KMS-11 (cell line): ENCODE data around the gene ONECUT3.

ENCODE experiments used
- H2AFZ ChIP-seq: fragments of 200-600 bp; sonication (generic); 2 replicates; pipeline ENCODE4 v1.6.1; 2016; ENCODE audit warnings: antibody characterized with exemption, mixed run types, low read depth
- H3K27ac ChIP-seq: fragments of 200-600 bp; sonication (generic); 2 replicates; pipeline ENCODE4 v1.6.1; 2016; ENCODE audit warnings: mild to moderate bottlenecking, mixed run types
- H3K27me3 ChIP-seq: fragments of 200-600 bp; sonication (generic); 2 replicates; pipeline ENCODE4 v1.6.1; 2017; ENCODE audit warnings: mild to moderate bottlenecking, low read depth, mixed run types, moderate library complexity; ENCODE audit not compliant: insufficient read depth
- H3K36me3 ChIP-seq: fragments of 200-600 bp; sonication (generic); 2 replicates; pipeline ENCODE4 v1.6.1; 2017; ENCODE audit warnings: mild to moderate bottlenecking, mixed run types; ENCODE audit not compliant: insufficient read depth
- H3K4me1 ChIP-seq: fragments of 200-600 bp; sonication (generic); 2 replicates; pipeline ENCODE4 v1.6.1; 2016; ENCODE audit warnings: mild to moderate bottlenecking, low read depth, mixed run types; ENCODE audit not compliant: poor library complexity, severe bottlenecking
- H3K4me2 ChIP-seq: fragments of 200-600 bp; sonication (generic); 2 replicates; pipeline ENCODE4 v1.7.0; 2016; ENCODE audit warnings: mild to moderate bottlenecking, mixed run types
- H3K4me3 ChIP-seq: fragments of 200-600 bp; sonication (generic); IDR thresholded peaks from 2 replicates; pipeline ENCODE4 v1.6.1; 2017; ENCODE audit warnings: low read depth, low read length, mixed read lengths; ENCODE audit not compliant: insufficient read depth
- H3K79me2 ChIP-seq: fragments of 200-600 bp; sonication (generic); 2 replicates; pipeline ENCODE4 v1.6.1; 2016; ENCODE audit warnings: low read depth, mixed run types; ENCODE audit not compliant: insufficient read depth
- H3K9ac ChIP-seq: fragments of 200-600 bp; sonication (generic); 2 replicates; pipeline ENCODE4 v1.6.1; 2016; ENCODE audit warnings: mild to moderate bottlenecking, mixed run types
- H4K20me1 ChIP-seq: fragments of 200-600 bp; sonication (generic); 2 replicates; pipeline ENCODE4 v1.6.1; 2016; ENCODE audit warnings: mild to moderate bottlenecking, mixed run types; ENCODE audit not compliant: insufficient read depth
- CTCF ChIP-seq: fragments of 200-600 bp; sonication (generic); conservative IDR thresholded peaks from 2 replicates; pipeline ENCODE4 v1.6.1; 2017; ENCODE audit warnings: low read depth, mild to moderate bottlenecking, antibody characterized with exemption, low read length, moderate library complexity, mixed read lengths

ONECUT3 gene

GRCh38 chr19:1746401-1747284 lies 6.7 kb upstream of the ONECUT3 start:
- Histone ChIP-seq H3K4me1 (peaks cover 6% of the 10 kb centered on the region), H2AFZ (no peak overlapping the region), H3K27ac (no peak overlapping the region), H3K4me3 (no peak overlapping the region), H3K9ac (no peak overlapping the region), H3K27me3 (peaks cover 81% of the 10 kb centered on the region), H4K20me1 (no peaks in the 10 kb centered on the region), H3K4me2 (no peak overlapping the region), H3K36me3 (no peaks in the 10 kb centered on the region), H3K79me2 (no peaks in the 10 kb centered on the region)
- no peak for TF ChIP-seq CTCF

GRCh38 chr19:1747285-1748114 lies 5.8 kb upstream of the ONECUT3 start:
- no peaks in the 10 kb centered on the region for H3K79me2 ChIP-seq
- H3K27ac ChIP-seq, result no peak overlapping the region
- no peak overlapping the region for H3K9ac ChIP-seq
- H3K27me3 ChIP-seq, result peaks cover 82% of the 10 kb centered on the region
- no peak for TF ChIP-seq CTCF
- no peaks in the 10 kb centered on the region for H3K36me3 ChIP-seq
- H3K4me3 ChIP-seq, result no peak overlapping the region
- peak overlapping the region; percentile 41; the same call in 1 of the 2 replicates for H2AFZ ChIP-seq
- H3K4me1 ChIP-seq, result peaks cover 6% of the 10 kb centered on the region
- peak overlapping the region; percentile 57; the same call in 1 of the 2 replicates for H3K4me2 ChIP-seq
- H4K20me1 ChIP-seq, result no peaks in the 10 kb centered on the region

DNA sequence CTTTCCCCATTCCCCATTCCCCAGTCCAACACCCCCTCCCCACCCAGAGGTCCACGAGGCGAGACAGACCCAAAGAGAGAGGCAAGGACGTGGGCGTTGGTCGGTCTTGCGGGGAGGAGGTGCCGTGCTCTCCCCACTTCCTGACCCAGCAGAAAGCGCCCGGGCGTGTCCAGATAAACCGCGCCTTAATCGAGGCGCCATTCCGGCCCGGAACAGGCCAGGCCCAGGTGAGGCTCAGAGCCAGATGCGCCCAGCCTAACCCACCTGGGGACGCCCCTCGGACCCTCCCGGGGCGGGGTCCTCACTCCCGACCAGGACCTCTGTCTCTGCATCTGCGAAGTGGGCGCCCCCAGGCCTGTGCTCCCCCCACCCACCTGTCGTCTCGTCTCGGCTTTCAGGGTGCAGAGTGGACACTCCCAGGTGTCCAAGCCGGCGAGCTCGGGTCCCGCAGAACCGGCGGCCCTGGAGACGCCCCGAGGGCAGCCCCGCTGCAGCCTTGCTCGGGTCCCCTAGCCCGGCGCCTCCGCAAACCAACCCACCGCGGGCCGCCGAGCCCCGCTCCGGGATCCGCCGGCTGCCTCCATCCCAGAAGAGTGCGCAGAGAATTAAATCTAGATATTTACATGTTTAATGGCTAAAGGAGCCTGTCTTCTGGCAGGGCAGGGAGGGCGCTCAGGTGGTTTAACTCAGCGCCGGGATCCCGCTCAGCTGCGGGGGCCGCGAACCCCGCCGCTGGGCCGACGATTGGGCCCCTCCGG lies 5.0 kb upstream of the ONECUT3 start:
- peak overlapping the region; percentile 57 for H3K4me2 ChIP-seq
- H3K36me3 ChIP-seq, result no peaks in the 10 kb centered on the region
- H3K27ac ChIP-seq, result no peak overlapping the region
- TF ChIP-seq CTCF, result no peak
- no peak overlapping the region for H3K4me3 ChIP-seq
- no peaks in the 10 kb centered on the region for H4K20me1 ChIP-seq
- H3K27me3 ChIP-seq, result peaks cover 78% of the 10 kb centered on the region
- no peaks in the 10 kb centered on the region for H3K79me2 ChIP-seq
- H3K4me1 ChIP-seq, result peaks cover 6% of the 10 kb centered on the region
- no peak overlapping the region for H3K9ac ChIP-seq
- H2AFZ ChIP-seq, result peak overlapping the region; percentile 41

DNA sequence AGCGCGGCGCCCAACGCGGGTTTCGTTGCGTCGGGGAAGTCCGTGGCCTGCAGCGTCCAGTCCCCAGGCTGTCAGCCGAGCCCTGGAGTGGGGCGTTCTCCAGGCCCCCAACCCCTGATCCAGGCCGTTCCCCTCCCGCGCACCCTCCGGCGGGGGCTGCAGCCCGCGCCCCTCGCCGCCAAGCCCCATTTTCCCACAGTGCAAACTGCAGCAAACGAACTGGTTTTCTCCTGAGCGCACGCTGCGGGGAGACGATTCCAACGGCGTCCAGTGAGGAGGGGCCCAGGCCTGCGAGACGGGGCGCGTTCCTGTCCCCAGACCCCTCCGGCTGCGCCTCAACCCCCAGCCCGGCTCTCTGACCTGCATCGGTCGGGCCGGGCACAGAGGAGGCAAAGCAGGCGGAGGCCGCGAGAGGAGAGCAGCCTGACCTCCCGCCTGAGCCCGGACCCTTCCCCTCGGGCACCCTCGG lies 4.4 kb upstream of the ONECUT3 start:
- Histone ChIP-seq H3K36me3 (no peaks in the 10 kb centered on the region), H2AFZ (no peak overlapping the region), H4K20me1 (no peaks in the 10 kb centered on the region), H3K4me2 (no peak overlapping the region), H3K9ac (no peak overlapping the region), H3K4me3 (no peak overlapping the region), H3K79me2 (no peaks in the 10 kb centered on the region), H3K4me1 (peaks cover 6% of the 10 kb centered on the region), H3K27ac (no peak overlapping the region), H3K27me3 (peaks cover 75% of the 10 kb centered on the region)
- no peak for TF ChIP-seq CTCF
